Endothelial cell (in vitro differentiated cells): Measurements from ENCODE around the gene IDH2. TPM values are rescaled to one million over a fixed set of nuclear protein-coding genes. Genes with fewer than 3 reads are reported as not detected.
A peak's percentile ranks its signal among the peaks of the same experiment; 100 is the strongest.

Source experiments
- DNase-seq: peaks from one replicate; pipeline ENCODE4 v3.0.0; 2021; ENCODE audit warnings: low spot score
- H3K27ac Mint-ChIP-seq: one replicate; pipeline ENCODE4 v1.8.0; 2021; ENCODE audit warnings: mixed read lengths, inconsistent platforms; ENCODE audit not compliant: unreplicated experiment
- H3K27me3 Mint-ChIP-seq: one replicate; pipeline ENCODE4 v1.8.0; 2021; ENCODE audit warnings: mild to moderate bottlenecking, moderate library complexity, mixed read lengths, inconsistent platforms; ENCODE audit not compliant: unreplicated experiment
- H3K36me3 Mint-ChIP-seq: one replicate; pipeline ENCODE4 v1.8.0; 2021; ENCODE audit warnings: mild to moderate bottlenecking, low read depth, mixed read lengths, inconsistent platforms; ENCODE audit not compliant: unreplicated experiment
- H3K4me1 Mint-ChIP-seq: one replicate; pipeline ENCODE4 v1.8.0; 2021; ENCODE audit warnings: mild to moderate bottlenecking, mixed read lengths, inconsistent platforms; ENCODE audit not compliant: unreplicated experiment
- H3K4me3 Mint-ChIP-seq: one replicate; pipeline ENCODE4 v1.8.0; 2021; ENCODE audit warnings: mild to moderate bottlenecking, mixed read lengths, inconsistent platforms; ENCODE audit not compliant: unreplicated experiment
- H3K9me3 Mint-ChIP-seq: one replicate; pipeline ENCODE4 v1.8.0; 2021; ENCODE audit warnings: mixed read lengths, inconsistent platforms; ENCODE audit not compliant: unreplicated experiment
- total RNA-seq: library from RNA; stranded (reverse); fragmentation: NEBNext Ultra II Directional; extraction: Animal tissue kit (Norgen Biotek cat#: 25700); gene quantifications from one replicate; pipeline ENCODE4 v1.2.1, GENCODE V29; 2021; ENCODE audit not compliant: unreplicated experiment
- TF ChIP-seq, protein P1 (sequence below): fragments of 200-600 bp; sonication (generic); IDR thresholded peaks from one replicate; pipeline ENCODE4 v1.5.0; 2021; ENCODE audit warnings: antibody characterized with exemption; ENCODE audit not compliant: unreplicated experiment

IDH2 gene
- total RNA-seq, 1 donor from 2014 or later = 133 TPM

DNA sequence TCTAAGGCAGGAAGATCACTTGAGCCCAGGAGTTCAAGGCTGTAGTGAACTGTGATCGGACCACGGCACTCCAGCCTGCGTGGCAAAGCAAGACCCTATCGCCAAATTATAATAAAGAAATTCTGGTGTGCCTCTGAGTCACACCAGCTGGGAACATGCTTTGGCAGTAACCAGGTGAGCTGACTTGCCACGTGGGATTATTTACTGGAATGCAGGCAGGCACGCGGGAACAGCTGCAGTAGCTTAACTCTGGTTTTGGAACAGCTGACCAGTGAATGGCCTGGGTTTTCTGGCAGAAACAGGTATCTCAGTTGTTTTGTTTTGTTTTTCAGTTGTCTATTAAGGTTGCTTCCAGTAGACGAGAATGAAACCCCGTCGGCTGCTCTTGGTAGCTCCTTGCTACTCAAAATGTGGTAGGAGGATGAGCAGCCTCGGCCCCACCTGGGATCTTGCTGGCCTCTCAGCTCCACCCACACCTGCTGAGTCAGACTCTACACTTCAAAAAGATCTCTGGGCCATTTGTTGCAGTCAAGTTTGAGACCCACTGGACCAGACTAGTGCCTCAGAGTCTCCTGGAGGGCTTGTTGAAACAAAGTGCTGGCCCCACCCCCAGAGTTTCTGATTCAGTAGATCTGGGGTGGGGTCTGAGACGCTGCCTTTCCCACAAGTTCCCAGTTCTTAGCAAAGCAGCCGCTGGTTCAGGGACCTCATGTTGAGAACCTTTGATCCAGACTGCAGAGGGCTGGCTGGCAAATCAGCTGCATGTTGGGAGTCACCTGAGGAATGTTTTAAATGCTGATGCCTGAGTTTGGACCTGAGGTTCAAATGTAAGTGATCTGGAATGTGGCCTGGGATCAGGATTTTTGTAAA, 26.6 kb downstream of the IDH2 start:
- peak overlapping the region; percentile 51 for H3K27ac Mint-ChIP-seq
- peak overlapping the region; percentile 37 for H3K4me3 Mint-ChIP-seq
- H3K9me3 Mint-ChIP-seq = no peaks in the 10 kb centered on the region
- no peak for DNase-seq
- peaks cover 27% of the 10 kb centered on the region for H3K36me3 Mint-ChIP-seq
- peaks cover 9% of the 10 kb centered on the region for H3K27me3 Mint-ChIP-seq
- TF ChIP-seq, protein P1, sequence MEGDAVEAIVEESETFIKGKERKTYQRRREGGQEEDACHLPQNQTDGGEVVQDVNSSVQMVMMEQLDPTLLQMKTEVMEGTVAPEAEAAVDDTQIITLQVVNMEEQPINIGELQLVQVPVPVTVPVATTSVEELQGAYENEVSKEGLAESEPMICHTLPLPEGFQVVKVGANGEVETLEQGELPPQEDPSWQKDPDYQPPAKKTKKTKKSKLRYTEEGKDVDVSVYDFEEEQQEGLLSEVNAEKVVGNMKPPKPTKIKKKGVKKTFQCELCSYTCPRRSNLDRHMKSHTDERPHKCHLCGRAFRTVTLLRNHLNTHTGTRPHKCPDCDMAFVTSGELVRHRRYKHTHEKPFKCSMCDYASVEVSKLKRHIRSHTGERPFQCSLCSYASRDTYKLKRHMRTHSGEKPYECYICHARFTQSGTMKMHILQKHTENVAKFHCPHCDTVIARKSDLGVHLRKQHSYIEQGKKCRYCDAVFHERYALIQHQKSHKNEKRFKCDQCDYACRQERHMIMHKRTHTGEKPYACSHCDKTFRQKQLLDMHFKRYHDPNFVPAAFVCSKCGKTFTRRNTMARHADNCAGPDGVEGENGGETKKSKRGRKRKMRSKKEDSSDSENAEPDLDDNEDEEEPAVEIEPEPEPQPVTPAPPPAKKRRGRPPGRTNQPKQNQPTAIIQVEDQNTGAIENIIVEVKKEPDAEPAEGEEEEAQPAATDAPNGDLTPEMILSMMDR = no peak
- peaks cover 4% of the 10 kb centered on the region for H3K4me1 Mint-ChIP-seq

DNA sequence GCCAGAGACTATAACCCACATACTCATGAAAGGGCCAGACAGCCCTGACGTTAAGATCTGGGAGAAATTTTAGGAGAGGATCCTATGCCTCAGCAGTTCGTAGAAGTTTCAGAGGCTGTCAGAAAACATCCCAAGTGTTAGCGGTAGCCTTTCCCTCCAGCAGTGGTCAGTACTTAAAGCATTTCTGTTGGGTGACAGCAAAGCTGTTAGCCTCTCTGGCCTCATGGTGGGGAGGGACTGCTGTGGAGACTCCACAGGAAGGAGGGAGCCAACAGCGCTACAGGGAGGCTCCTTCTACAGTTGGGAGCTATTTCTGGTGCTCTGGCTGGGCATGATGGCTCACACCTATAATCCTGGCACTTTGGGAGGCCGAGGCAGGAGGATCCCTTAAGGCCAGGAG, 27.4 kb downstream of the IDH2 start:
- Mint-ChIP-seq H3K27ac (no peak overlapping the region), H3K36me3 (peaks cover 26% of the 10 kb centered on the region), H3K4me1 (peaks cover 3% of the 10 kb centered on the region), H3K4me3 (peak overlapping the region; percentile 5), H3K9me3 (no peaks in the 10 kb centered on the region), H3K27me3 (peaks cover 7% of the 10 kb centered on the region)
- no peak for DNase-seq
- TF ChIP-seq, protein P1 = no peak

DNA sequence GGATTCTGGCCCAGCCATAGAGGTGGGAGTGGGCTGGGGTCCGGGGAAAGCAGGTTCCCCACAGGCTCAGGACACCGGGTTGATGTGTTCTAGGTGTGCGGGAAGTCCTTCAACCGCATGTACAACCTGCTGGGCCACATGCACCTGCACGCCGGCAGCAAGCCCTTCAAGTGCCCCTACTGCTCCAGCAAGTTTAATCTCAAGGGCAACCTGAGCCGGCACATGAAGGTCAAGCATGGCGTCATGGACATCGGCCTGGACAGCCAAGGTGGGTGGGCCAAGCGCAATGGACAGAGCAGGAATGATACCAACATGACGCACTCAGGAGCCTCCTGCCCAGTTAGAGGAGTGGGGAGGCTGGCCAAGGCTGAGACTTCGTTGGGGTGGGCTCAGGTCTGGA, 28.2 kb downstream of the IDH2 start:
- no peaks in the 10 kb centered on the region for H3K9me3 Mint-ChIP-seq
- peaks cover 30% of the 10 kb centered on the region for H3K36me3 Mint-ChIP-seq
- H3K27ac Mint-ChIP-seq = no peak overlapping the region
- peaks cover 5% of the 10 kb centered on the region for H3K4me1 Mint-ChIP-seq
- TF ChIP-seq, protein P1 = no peak
- peaks cover 5% of the 10 kb centered on the region for H3K27me3 Mint-ChIP-seq
- no peak overlapping the region for H3K4me3 Mint-ChIP-seq
- DNase-seq = no peak

DNA sequence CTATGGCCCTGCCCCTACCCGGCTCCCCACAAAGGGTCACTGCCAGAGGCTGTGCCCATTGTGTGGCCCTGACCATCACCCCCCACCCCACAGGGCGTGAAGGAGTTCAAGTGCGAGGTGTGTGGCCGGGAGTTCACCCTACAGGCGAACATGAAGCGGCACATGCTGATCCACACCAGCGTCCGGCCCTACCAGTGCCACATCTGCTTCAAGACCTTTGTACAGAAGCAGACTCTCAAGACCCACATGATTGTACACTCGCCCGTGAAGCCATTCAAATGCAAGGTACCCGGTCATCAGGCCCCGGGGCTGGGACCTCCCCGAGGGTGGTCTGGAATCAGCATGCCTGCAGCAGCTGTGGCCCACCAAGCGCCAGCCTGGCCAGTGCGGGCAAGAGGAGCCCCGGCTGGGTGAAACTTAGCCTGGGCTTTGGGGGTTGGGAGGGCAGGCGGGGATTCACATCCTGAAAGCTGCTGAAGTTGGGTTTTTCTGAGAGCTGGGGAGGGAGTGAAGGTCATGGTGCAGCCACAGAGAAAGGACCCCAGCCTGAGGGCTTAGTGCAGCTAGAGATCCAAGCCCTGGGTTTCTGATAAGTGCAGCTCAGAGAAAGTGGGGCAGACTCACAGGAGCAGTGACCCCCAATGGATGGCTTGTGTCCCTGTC, 29.2 kb downstream of the IDH2 start:
- H3K27me3 Mint-ChIP-seq = peaks cover 4% of the 10 kb centered on the region
- no peak overlapping the region for H3K4me3 Mint-ChIP-seq
- DNase-seq = no peak
- H3K27ac Mint-ChIP-seq = no peak overlapping the region
- H3K9me3 Mint-ChIP-seq = no peaks in the 10 kb centered on the region
- peaks cover 5% of the 10 kb centered on the region for H3K4me1 Mint-ChIP-seq
- H3K36me3 Mint-ChIP-seq = peaks cover 29% of the 10 kb centered on the region
- TF ChIP-seq, protein P1 = no peak
